Suprapubic skin (tissue), 4 donors: Measurements from ENCODE around the gene NFIC. TPM values are rescaled to one million over a fixed set of nuclear protein-coding genes. Genes with fewer than 3 reads are reported as not detected.
"Not testable (repeated sequence)": the region's sequence is repeated elsewhere in the genome, so short reads cannot be mapped to it uniquely, and the experiment has no call there.

Source experiments
- DNase-seq, 2 donors: peaks; one replicate each; pipeline ENCODE4 v3.0.0-alpha.2; 2019; ENCODE audit warnings: low spot score in 2 of 2
- H3K27ac ChIP-seq: fragments of 200-600 bp; sonication (generic); one replicate; pipeline ENCODE4 v1.5.1; 2019
- H3K27me3 ChIP-seq: fragments of 200-600 bp; sonication (generic); one replicate; pipeline ENCODE4 v1.5.1; 2019
- H3K36me3 ChIP-seq: fragments of 200-600 bp; sonication (generic); one replicate; pipeline ENCODE4 v1.5.1; 2019
- H3K4me1 ChIP-seq: fragments of 200-600 bp; sonication (generic); one replicate; pipeline ENCODE4 v1.5.1; 2019
- H3K4me3 ChIP-seq: fragments of 200-600 bp; sonication (generic); one replicate; pipeline ENCODE4 v1.5.1; 2019; ENCODE audit warnings: mild to moderate bottlenecking
- H3K9me3 ChIP-seq: fragments of 200-600 bp; sonication (generic); one replicate; pipeline ENCODE4 v1.5.1; 2019
- EP300 ChIP-seq: sonication (generic); formaldehyde crosslinking; IDR thresholded peaks from one replicate; pipeline ENCODE4 v1.6.1; 2017; ENCODE audit warnings: antibody characterized with exemption
- POLR2A ChIP-seq, 2 donors: fragments of 450-650 bp; IDR thresholded peaks; one replicate each; pipeline ENCODE4 v1.6.1; 2017; ENCODE audit warnings: antibody characterized with exemption in 2 of 2, mild to moderate bottlenecking in 2 of 2, moderate library complexity in 2 of 2
- POLR2AphosphoS5 ChIP-seq, 3 donors: sonication (generic); formaldehyde crosslinking; IDR thresholded peaks; one replicate each; pipeline ENCODE4 v1.6.1; 2017; ENCODE audit warnings: antibody characterized with exemption in 3 of 3
- WGBS: methylation state at CpG from one replicate; pipeline ENCODE4 v1.1.5; 2018; 5-methylcytosine and 5-hydroxymethylcytosine counted together
- total RNA-seq, 4 donors: library from RNA; depleted of rRNA; stranded (reverse); fragments of >200 nt; gene quantifications; one replicate each; pipeline ENCODE4 v1.1.0, GENCODE V29; 2016
- TF ChIP-seq, protein P1 (sequence below), 2 donors: fragments of 200-600 bp in 1 of 2; fragments of 450-650 bp in 1 of 2; sonication (generic) in 1 of 2; IDR thresholded peaks; one replicate each; pipeline ENCODE4 v1.5.1; 2016 to 2019; ENCODE audit warnings: antibody characterized with exemption in 2 of 2, mild to moderate bottlenecking in 1 of 2, moderate library complexity in 1 of 2

Gene NFIC
- total RNA-seq, 4 donors from 2014 or later = 135 to 234 (median 194) TPM

DNA sequence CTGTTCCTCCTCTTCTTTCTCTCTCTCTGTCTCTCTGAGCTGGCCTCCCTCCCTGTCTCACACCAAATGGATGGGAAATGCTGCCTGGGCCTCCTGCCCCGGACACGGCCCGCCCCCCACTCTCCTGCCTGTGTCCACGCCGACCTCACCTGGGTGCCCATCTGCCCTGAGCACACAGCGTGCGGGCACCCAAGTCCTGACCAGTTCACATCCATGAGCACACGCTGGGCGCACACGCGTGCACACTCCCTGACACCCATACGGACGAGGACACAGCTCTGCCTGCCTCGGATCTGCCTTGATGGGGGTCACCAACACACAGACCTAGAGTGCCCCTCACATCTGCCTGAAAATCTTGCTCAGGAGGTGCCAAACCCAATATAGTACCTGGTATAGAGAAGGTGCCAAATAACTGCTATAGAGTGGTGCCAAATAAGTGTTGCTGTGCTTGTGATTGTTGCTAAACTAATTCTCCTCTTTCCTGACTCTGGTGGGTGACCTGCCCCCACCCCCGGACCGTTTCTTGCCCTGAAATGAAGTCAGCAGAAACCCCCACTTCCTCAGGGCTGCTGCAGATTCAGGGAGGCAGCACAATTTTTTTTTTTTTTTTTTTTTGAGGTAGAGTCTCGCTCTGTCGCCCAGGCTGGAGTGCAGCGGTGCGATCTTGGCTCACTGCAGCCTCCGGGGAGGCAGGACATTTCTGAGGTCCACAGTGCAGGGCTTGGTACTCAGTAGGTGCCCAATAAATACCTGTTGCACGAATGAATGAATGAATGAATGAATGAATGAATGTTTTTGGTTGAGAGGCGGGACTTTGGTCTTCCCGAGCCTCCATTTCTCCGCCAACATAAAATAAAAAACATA is 4.6 kb downstream of the NFIC start:
- WGBS = 56% methylated on average over 25 of the region's 25 CpGs
- DNase-seq = no peak
- Histone ChIP-seq H3K4me3 (peak overlapping the region; percentile 72), H3K27me3 (no peaks in the 10 kb centered on the region), H3K36me3 (no peaks in the 10 kb centered on the region), H3K27ac (peak overlapping the region; percentile 95), H3K9me3 (no peaks in the 10 kb centered on the region), H3K4me1 (peaks cover 79% of the 10 kb centered on the region)
- TF ChIP-seq EP300 (no peak), POLR2A (IDR thresholded peaks at IDR 0.05) (no peak)

DNA sequence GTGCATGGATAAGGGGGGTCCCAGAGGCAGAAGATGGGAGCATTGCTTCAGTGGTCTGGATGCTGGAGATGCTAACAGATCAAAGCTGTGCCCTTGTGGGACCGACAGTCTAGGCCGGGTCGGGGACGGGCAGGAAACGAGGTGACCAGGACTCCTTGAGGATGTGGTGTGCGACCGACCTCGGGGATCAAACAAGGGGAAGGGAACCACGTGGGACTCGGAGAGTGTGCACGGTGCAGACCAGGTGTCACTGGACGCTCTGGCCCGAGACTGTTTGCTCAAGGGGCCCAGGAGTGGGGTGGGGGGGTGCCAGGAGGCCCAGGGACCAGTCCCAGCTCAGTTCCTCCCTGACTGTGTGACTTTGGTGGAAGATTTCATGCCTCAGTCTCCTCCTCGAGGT is 6.0 kb downstream of the NFIC start:
- DNase-seq = no peak
- peaks cover 81% of the 10 kb centered on the region for H3K4me1 ChIP-seq
- no peak overlapping the region for H3K4me3 ChIP-seq
- no peaks in the 10 kb centered on the region for H3K27me3 ChIP-seq
- no peak for TF ChIP-seq POLR2A (IDR thresholded peaks at IDR 0.05)
- no peak for TF ChIP-seq POLR2AphosphoS5 (IDR thresholded peaks at IDR 0.05)
- TF ChIP-seq EP300 = no peak
- TF ChIP-seq, protein P1, sequence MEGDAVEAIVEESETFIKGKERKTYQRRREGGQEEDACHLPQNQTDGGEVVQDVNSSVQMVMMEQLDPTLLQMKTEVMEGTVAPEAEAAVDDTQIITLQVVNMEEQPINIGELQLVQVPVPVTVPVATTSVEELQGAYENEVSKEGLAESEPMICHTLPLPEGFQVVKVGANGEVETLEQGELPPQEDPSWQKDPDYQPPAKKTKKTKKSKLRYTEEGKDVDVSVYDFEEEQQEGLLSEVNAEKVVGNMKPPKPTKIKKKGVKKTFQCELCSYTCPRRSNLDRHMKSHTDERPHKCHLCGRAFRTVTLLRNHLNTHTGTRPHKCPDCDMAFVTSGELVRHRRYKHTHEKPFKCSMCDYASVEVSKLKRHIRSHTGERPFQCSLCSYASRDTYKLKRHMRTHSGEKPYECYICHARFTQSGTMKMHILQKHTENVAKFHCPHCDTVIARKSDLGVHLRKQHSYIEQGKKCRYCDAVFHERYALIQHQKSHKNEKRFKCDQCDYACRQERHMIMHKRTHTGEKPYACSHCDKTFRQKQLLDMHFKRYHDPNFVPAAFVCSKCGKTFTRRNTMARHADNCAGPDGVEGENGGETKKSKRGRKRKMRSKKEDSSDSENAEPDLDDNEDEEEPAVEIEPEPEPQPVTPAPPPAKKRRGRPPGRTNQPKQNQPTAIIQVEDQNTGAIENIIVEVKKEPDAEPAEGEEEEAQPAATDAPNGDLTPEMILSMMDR (IDR thresholded peaks at IDR 0.05) = no peak
- H3K27ac ChIP-seq = peak overlapping the region; percentile 38
- 84% methylated on average over 14 of the region's 14 CpGs for WGBS
- H3K36me3 ChIP-seq = no peaks in the 10 kb centered on the region
- no peaks in the 10 kb centered on the region for H3K9me3 ChIP-seq

DNA sequence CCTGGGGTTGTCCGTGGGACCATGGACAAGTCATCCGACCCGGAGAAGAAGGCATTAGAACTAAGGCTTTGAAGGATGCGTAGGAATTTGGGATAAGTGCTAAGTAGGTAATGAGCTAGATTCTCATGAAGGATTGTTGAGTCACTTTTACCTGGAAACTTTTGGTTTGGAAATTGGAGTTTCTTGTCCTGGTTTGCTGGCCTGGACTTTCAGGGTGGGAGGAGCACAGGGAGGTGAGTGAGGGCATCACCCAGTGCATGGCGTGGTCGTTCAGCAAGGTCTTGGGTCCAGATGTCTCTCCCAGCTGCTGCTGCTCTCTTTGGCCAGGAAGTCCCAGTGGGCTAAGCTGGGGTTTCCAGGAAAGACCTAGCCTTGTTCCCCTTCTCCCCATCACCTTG is 7.6 kb downstream of the NFIC start:
- WGBS = 76% methylated on average over 6 of the region's 6 CpGs
- no peaks in the 10 kb centered on the region for H3K9me3 ChIP-seq
- no peak for DNase-seq
- H3K4me3 ChIP-seq = no peak overlapping the region
- H3K4me1 ChIP-seq = peaks cover 75% of the 10 kb centered on the region
- peak overlapping the region; percentile 87 for H3K27ac ChIP-seq
- no peaks in the 10 kb centered on the region for H3K27me3 ChIP-seq
- no peaks in the 10 kb centered on the region for H3K36me3 ChIP-seq
- TF ChIP-seq, protein P1 (IDR thresholded peaks at IDR 0.05) = no peak
- TF ChIP-seq POLR2AphosphoS5 (IDR thresholded peaks at IDR 0.05) (no peak), POLR2A (IDR thresholded peaks at IDR 0.05) (no peak), EP300 (no peak)

DNA sequence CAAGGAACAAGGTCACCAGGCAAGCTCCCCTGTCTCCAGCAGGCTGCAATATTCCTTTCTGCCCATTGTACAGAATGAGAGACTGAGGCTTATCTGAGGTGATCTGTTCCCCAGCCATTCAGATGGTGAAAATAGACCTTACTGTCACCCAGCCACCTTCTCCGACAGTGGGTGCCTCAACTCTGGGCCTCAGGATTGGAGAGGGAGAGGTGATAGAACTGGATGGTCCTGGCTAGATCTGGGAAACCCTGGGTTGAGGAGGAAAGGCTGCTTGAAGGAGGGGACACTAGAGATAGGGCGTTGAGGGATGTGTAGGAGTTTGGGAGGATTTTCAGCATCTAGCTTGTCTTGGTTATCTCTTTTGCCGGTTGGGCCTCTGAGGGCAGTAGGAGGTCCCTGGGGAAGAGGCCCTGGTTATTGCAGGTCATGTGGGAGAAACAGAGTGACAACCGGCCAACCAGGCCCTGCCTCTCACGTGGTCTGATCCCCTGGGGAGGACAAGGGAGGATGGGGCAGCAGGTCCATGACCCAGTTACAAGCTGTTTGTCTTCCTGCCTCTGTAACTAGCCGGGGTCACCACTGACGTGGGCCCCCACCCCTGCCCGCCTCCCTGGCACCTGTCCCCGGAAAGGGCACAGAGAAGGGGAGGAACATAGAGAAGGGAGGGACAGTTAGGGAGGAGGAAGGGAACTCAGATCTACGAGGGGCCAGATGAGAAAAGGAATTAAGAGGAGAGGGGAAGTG is 8.2 kb downstream of the NFIC start:
- Histone ChIP-seq H3K27ac (peak overlapping the region; percentile 87), H3K9me3 (no peaks in the 10 kb centered on the region), H3K27me3 (no peaks in the 10 kb centered on the region), H3K36me3 (no peaks in the 10 kb centered on the region), H3K4me1 (peaks cover 71% of the 10 kb centered on the region), H3K4me3 (peak overlapping the region; percentile 31)
- 34% methylated on average over 10 of the region's 10 CpGs for WGBS
- no peak for DNase-seq
- TF ChIP-seq POLR2AphosphoS5 (IDR thresholded peaks at IDR 0.05) (no peak), EP300 (no peak), POLR2A (IDR thresholded peaks at IDR 0.05) (no peak)
- TF ChIP-seq, protein P1 (IDR thresholded peaks at IDR 0.05) = no peak

DNA sequence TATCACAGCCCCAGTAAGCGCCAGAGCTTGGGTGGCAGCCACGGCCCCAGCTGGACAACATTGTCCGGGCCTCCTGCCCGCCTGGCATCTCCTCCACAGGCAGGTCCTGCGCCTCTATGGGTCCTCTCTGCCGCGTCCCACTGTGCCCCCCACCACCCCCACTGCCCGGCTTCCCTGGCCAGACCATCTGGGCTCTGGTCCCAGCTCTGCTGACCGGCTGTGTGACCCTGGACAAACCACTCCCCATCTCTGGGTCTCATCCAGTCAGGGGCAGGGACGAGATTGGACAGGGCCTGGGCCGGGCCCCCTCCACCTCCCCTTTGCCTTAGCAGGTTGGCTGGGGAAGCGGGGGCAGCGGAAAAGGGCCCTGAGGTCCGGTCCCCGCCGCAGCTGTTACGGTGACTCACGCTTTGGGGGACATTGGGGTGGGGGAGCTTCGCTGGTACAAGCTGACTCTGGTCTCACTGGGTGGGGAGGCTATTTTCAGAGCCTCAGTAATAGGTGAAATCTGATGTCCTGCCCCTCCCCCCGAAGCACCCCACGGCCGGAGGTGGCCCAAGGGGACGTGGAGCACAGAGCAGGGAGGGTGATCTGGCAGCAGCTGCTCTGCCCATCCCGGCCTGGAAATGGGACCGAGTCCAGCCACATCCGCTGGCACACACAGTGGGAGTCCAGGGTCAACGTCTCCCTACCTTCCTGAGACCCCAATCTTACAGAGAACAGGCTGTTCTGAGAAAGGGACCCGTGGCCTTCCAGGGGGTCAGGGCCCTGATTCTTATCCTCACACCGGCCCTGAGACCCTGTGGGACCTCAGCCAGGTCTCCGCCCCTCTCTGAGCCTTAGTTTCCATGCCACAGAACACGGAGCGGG is 9.1 kb downstream of the NFIC start:
- H3K27me3 ChIP-seq = no peaks in the 10 kb centered on the region
- peak overlapping the region; percentile 87 for H3K27ac ChIP-seq
- H3K4me3 ChIP-seq = peak overlapping the region; percentile 31
- H3K36me3 ChIP-seq = no peaks in the 10 kb centered on the region
- peak; percentile 90 for DNase-seq
- peaks cover 62% of the 10 kb centered on the region for H3K4me1 ChIP-seq
- 15% methylated on average over 8 of the region's 32 CpGs for WGBS
- TF ChIP-seq, protein P1 (IDR thresholded peaks at IDR 0.05) = no peak
- no peak for TF ChIP-seq EP300
- no peak for TF ChIP-seq POLR2A (IDR thresholded peaks at IDR 0.05)
- no peak for TF ChIP-seq POLR2AphosphoS5 (IDR thresholded peaks at IDR 0.05)
- H3K9me3 ChIP-seq = no peaks in the 10 kb centered on the region

DNA sequence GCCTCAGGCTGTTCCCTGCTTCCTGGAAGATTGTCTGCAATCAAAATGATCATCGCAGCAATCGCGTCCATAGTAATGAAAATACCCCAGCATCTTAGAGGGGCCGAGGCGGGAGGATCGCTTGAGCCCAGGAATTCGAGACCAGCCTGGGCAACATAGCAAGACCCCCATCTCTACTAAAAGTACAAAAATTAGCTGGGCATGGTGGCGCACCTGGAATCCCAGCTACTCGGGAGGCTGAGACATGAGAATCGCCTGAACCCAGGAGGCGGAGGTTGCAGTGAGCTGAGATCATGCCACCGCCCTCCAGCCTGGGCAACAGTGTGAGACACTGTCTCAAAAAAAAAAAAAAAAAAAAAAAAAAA is 9.7 kb downstream of the NFIC start:
- H3K4me3 ChIP-seq, DNase-seq, H3K9me3 ChIP-seq, H3K27me3 ChIP-seq, H3K36me3 ChIP-seq: not testable (repeated sequence)
- Histone ChIP-seq H3K27ac (peak overlapping the region; percentile 87), H3K4me1 (peaks cover 60% of the 10 kb centered on the region)
- 77% methylated on average over 11 of the region's 12 CpGs for WGBS
